SK-N-MC (cell line): ENCODE data around the gene TMEM131L.

Source experiments
- EZH2 ChIP-seq: fragments of 200-600 bp; sonication (generic); IDR thresholded peaks from one replicate; pipeline ENCODE4 v1.6.1; 2017; ENCODE audit warnings: antibody characterized with exemption
- FOXP2 ChIP-seq: optimal IDR thresholded peaks from 2 replicates; pipeline ENCODE3; 2011; ENCODE audit warnings: mild to moderate bottlenecking, moderate library complexity; ENCODE audit not compliant: insufficient read depth; ENCODE audit errors: extremely low read length, control extremely low read depth
- POLR2AphosphoS5 ChIP-seq: IDR thresholded peaks from 2 replicates; pipeline ENCODE4 v1.6.1; 2012; ENCODE audit warnings: mild to moderate bottlenecking, low read depth, low read length, borderline replicate concordance

DNA sequence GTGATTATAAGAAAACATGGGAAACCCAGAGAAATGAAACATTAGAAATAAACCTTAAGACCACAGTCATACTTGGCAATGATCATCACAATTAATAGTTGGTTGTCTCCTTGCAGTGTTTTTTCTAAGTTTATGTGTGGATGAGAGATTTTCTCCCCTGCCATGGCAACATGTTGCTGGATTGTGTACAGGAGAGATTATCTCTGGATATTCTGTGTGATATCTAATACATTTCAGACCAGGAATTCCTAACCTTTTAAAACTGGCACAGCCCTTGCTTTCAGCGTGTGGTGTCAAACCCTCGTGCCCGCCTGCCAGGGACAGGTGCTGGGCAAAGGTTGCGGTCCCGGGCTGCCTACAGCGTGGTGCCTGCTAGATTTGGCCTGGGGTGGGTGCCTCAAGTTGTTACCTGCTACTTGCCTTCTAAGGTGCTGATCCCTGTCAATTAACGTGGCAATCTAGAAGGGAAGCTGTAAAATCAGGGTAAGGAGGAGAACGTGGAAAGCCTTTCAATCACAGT is 100.5 kb downstream of the TMEM131L start:
- no peak for TF ChIP-seq POLR2AphosphoS5
- TF ChIP-seq EZH2 = no peak
- TF ChIP-seq FOXP2 = no peak
